OCI-LY1 (cell line): ENCODE results near the gene NFIB.

Source experiments
- EZH2 ChIP-seq: fragments of 200-600 bp; sonication (generic), shearing (Covaris generic); IDR thresholded peaks from 2 replicates; pipeline ENCODE4 v1.8.0; 2017; ENCODE audit warnings: borderline replicate concordance, mixed run types, mild to moderate bottlenecking, antibody characterized with exemption, low read length, moderate library complexity, mixed read lengths
- TF ChIP-seq, protein P1 (sequence below): fragments of 200-600 bp; sonication (generic), shearing (Covaris generic); IDR thresholded peaks from 2 replicates; pipeline ENCODE4 v1.5.1; 2017; ENCODE audit warnings: mild to moderate bottlenecking, antibody characterized with exemption, low read length, moderate library complexity, mixed read lengths

DNA sequence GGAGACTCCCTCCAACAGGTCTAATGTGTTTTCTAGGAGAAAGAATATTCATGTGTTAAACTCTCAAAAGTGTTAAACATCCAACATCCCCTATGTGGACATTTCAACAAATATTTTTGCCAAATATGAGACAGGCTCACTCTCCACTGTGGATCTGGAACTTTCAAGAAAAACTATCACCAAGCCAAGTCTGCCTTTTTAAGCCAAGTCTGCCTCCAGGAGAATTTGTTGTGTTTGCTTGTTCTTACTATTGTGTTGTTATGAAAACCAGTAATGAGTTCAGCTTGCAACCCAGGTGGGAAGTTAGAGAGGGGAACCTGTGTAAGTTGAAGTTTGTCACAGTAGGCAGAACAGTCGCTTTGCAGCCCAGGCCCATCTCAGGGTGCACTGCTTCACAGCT is 228.1 kb downstream of the NFIB start:
- TF ChIP-seq, protein P1, sequence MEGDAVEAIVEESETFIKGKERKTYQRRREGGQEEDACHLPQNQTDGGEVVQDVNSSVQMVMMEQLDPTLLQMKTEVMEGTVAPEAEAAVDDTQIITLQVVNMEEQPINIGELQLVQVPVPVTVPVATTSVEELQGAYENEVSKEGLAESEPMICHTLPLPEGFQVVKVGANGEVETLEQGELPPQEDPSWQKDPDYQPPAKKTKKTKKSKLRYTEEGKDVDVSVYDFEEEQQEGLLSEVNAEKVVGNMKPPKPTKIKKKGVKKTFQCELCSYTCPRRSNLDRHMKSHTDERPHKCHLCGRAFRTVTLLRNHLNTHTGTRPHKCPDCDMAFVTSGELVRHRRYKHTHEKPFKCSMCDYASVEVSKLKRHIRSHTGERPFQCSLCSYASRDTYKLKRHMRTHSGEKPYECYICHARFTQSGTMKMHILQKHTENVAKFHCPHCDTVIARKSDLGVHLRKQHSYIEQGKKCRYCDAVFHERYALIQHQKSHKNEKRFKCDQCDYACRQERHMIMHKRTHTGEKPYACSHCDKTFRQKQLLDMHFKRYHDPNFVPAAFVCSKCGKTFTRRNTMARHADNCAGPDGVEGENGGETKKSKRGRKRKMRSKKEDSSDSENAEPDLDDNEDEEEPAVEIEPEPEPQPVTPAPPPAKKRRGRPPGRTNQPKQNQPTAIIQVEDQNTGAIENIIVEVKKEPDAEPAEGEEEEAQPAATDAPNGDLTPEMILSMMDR = no peak
- TF ChIP-seq EZH2 = no peak
